AG20443 (cell line): ENCODE measurements around the gene SPP1.
"Not testable (repeated sequence)": the region's sequence is repeated elsewhere in the genome, so short reads cannot be mapped to it uniquely, and the experiment has no call there.

Source experiments
- DNase-seq: peaks from one replicate; pipeline ENCODE4 v3.0.0; 2012; ENCODE audit warnings: low spot score, mixed read lengths

SPP1 gene

DNA sequence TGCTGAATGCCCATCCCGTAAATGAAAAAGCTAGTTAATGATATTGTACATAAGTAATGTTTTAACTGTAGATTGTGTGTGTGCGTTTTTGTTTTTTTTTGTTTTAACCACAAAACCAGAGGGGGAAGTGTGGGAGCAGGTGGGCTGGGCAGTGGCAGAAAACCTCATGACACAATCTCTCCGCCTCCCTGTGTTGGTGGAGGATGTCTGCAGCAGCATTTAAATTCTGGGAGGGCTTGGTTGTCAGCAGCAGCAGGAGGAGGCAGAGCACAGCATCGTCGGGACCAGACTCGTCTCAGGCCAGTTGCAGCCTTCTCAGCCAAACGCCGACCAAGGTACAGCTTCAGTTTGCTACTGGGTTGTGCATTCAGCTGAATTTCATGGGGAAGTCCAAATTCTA lies at the start of gene SPP1:
TSS of gene SPP1 (plus strand) at position 249 of the 400 bp plus-strand sequence. CDS start 1,182 bp downstream, outside the sequence.
- DNase-seq = peak; percentile 22

DNA sequence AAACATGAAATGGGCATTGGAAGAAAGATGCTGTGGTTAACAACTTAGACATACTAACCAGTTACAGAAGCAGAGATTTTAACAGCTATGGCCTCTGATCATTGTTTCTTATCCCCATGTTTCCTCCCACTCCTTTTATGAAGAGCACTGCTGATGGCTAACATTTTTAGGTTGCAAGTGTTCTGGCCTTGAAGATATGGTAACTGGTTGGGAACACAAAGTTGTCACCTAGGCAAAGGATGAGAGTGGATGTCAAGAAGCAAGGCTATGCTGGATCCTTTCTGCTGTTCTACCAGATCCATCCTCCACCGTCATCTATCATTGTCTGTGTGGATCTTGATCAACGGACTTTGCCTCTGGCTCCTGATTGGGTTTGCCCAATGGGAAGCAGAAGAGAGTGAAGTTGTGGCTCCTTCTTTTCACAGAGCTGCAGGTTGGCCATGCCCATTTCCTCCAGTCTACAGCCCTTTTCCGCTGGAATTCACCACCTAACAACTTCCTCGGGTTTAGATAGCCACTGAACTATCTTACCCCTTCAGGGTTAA lies 48.9 kb upstream of the SPP1 start:
- DNase-seq = no peak

DNA sequence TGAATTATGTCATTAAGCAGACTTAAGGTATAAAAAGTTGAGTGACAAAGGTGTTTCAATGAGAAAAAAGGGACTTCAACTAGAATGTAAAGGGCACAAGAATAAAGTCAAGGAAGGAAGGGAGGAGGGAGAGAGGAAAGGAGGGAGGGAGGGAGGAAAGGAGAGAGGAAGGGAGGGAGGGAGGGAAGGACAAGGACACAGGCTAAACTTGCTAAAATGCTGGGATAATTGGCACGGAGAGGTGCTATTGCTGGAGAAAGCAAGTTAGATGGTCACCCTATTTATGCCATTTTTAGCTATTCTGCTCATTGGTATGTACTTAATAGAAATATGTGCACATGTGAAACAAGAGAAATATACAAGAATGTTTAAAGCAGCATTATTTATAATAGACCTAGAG lies 44.9 kb upstream of the SPP1 start:
- no peak for DNase-seq

DNA sequence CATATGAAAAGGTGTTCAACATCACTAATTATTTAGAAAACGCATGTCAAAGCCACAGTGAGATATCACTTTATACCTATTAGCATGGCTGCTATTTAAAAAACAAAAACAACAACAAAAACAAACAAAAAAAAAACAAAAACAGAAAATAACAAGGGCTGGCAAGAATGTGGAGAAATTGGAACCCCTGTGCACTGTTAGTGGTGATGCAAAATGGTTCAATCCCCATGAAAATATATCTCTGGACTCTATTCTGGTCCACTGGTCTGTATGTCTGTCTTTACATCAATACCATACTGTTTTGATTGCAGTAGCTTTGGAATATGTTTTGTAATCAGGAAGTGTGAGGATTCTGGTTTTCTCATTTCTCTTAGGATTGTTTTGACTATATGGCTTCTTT lies 43.6 kb upstream of the SPP1 start:
- DNase-seq = no peak

DNA sequence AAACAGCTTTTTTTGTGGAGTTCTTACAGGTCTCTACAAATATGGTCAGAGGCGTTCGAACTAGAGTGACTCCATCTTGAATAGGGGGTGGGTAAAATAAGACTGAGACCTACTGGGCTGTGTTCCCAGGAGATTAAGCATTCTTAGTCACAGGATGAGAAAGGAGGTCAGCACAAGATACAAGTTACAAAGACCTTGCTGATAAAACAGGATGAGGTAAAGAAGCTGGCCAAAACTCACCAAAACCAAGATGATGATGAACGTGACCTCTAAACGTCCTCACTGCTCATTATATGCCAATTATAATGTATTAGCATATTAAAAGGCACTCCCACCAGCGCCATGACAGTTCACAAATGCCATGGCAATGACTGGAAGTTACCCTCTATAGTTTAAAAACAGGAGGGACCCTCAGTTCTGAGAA lies 42.8 kb upstream of the SPP1 start:
- DNase-seq = no peak

DNA sequence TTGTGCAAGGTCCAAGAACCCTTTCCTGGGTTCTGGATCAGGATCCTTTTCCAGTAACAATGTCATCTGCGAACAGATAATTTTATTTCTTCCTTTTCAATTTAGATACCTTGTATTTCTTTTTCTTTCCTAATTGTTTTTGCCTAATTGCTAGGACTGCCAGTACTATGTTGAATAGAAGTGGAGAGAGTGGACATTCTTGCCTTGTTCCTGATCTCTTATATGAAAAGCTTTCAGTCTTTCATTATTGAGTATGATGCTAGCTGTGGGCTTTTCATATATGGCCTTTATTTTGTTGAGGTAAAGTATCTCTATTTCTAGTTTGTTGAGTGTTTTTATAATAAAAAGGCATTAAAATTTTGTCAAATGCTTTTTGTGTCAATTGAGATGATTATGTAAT lies 42.2 kb upstream of the SPP1 start:
- no peak for DNase-seq

DNA sequence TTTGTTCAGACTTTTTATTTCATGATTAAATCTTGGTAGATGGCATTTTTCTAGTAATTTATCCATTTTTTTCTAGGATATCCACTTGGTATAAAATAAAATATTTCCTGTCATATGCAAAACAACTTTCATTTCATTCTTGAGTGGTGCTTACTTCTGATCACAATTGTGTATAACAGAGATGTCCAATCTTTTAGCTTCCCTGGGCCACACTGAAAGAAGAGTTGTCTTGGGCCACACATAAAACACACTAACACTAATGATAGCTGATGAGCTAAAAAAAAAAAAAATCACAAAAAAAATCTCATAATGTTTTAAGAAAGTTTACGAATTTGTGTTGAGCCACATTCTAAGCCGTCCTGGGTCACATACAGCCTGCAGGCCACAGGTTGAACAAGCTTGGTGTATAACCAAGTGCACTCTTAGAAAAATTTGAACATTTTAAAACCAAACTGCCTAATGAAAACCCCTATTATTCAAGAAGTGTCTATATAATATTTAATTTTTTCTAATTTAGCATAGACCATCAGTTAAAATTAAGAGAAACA lies 41.3 kb upstream of the SPP1 start:
- DNase-seq = no peak

DNA sequence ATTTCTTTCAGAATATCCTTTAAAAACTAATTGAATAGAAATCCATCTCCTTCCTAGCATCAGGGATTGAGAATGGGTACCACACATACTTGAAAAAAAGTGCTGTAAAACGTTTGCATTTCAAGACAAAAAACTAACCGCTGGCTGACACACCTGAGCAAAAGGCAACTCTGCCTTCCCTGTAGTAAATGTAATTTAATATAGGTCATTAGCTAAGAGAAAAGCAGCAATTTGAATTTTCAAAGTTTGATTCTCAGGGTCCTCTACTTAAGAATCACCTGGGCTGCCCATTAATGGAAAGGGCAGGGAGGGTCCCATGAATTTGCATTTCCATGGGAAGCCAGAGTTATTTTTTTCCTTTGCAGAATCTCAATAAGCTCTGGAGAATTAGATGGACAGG lies 40.5 kb upstream of the SPP1 start:
- no peak for DNase-seq

DNA sequence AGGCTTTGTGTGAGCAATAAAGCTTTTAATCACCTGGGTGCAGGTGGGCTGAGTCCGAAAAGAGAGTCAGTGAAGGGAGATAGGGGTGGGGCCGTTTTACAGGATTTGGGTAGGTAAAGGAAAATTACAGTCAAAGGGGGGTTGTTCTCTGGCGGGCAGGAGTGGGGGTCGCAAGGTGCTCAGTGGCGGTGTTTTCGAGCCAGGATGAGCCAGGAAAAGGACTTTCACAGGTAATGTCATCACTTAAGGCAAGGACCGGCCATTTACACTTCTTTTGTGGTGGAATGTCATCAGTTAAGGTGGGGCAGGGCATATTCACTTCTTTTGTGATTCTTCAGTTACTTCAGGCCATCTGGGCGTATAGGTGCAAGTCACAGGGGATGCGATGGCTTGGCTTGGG lies 39.6 kb upstream of the SPP1 start:
- not testable (repeated sequence) for DNase-seq

DNA sequence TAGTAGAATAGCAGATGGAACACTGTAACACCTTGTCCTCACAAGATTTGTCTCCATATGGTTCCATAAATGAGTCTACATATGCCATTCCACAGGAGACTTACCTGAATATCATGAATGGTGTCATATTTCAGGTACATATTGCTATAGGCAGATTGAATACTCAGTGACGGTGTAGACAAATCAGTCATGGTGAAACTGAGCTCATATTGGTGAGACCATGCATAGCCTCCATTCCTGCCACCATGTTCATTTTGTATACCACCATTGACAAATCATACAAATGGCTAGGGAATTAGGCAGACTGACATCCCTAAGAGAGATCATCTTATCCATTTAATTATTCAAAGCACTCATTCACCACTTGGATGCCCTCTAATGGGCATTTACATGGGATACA lies 38.0 kb upstream of the SPP1 start:
- no peak for DNase-seq

DNA sequence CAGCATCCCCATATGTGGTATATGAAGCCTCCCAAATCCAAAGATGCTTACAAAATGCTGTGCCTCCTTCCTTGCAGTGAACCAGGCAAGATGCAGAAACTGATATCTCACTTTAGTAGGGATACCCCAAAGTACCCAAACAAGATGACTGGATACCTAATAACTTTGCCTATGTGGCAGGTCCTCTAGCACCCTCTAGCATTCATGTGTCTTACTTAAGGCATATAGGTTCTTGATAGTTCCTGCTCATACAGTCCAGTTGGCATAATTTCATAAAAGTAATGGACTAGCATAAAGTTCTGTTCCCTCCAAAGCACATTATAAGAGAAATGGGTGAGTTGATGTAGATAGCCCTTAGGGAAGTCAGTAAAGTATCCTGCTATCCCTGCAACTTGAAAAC lies 36.8 kb upstream of the SPP1 start:
- DNase-seq = no peak

DNA sequence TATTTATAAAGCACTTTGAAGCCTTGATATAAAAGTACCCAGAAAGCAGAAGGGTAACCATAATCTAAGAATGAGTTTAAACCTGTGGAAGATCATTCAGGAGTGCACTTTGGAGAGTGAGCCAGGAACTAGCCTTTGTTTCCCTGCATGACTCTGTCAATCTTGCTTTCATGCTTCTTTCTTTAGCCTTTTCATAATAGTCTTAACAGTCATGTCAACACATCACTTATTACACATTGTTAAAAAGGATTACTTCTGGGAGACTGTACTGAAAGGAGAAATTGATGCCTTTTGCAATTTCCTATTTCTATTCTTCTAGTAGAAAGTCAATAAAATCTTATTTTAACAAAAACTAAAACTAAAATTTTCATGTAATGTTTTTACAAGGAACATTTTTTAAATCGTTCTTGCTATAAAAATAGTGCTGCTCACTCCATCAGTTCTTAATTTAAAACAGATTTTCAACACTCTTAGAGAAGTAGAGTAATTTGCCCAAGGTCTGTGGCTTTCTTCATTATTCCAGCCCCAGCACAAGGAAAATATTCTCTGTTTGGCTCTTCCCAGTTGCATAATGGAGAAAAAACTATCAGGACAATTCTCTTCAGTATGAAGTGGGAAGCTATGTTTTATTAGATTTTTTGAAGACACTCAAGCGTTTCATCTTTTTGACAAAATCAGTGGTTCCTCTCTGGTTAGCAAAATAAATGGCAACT lies 35.4 kb upstream of the SPP1 start:
- no peak for DNase-seq

DNA sequence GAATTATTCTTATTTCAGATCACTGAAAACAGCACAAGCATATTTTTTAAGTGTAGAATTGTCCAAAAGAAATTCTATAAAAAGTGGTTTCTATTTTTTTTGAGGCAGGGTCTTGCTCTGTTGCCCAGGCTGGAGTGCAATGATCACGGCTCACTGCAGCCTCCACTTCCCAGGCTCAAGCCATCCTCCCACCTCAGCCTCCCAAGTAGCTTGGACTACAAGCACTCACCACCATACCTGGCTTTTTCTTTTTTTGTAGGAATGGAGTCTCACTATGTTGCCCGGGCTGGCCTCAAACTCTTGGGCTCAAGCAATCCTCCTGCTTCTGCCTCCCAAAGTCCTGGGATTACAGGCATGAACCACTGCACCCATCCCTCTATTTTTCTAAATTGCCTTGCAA lies 34.7 kb upstream of the SPP1 start:
- DNase-seq = not testable (repeated sequence)

DNA sequence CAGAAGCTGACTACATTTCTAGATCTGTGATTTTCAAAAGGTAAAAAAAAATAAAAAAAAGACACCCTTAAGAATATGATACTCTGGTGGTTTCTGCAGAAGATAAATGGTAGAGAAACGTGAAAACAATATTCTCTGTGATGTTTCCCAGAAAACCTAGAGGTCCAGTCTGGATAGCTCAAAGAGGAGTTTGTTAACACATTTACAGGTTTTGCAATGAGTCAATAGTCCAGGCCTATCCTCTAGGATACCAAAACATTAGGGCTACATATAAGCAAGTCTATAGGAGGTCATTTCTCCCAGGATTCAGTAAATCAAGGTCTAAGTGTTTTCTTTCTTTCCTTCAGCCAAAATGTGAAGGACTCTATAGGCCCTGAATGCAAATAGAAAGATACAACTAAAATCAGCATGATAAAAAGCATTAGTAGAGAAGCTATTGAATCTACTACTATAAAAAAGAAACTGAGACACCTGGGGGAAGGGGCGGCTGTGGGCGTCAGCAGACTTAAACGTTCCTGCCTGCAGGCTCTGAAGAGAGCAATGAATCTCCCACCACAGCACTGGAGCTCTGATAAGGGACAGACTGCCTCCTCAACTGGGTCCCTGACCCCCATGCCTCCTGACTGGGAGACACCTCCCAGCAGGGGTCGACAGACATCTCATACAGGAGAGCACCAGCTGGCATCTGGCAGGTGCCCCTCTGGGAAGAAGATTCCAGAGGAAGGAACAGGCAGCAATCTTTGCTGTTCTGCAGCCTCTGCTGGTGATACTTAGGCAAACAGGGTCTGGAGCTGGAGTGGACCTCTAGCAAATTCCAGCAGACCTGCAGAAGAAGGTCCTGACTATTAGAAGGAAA lies 33.7 kb upstream of the SPP1 start:
- DNase-seq = no peak

DNA sequence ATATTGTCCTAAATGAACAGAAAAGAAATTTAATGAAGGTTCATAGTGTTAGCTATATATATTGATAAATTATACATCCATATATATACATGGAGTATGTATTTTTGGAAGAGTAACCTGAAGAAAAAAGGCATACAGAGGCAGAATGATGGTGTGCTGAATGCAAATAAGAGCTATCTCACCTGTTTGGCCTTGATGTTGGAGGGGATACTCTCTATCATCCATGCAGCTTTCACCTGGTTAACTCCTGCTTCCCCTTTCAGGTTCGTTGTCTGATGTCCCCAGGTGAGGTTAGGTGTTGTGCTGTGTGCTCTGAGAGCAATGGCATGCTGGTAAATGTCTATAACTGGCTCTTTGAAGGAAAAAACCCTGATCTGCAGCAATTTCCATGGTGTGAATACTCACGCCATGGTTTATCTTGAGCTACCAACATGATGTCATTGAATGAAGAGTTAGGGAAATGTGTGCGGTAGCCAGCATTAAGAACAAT lies 31.8 kb upstream of the SPP1 start:
- no peak for DNase-seq

DNA sequence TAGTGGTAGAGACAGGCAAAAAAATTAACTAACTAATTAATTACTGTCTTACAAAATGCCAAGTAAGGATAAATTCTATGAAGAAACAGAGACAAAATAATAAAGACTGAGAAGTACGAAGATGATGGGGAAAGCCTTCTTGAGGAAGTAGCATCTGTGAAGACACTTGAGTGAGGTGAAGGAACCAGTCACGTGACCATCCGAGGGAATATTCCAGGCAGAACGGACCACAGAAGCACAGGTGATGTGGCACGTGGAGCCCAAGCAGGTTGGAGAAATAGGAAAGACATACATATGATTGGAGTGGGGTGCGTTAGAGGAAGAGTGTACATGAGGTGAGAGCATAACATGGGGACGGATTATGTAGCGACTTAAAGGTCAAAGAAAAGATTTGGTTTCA lies 30.5 kb upstream of the SPP1 start:
- no peak for DNase-seq

DNA sequence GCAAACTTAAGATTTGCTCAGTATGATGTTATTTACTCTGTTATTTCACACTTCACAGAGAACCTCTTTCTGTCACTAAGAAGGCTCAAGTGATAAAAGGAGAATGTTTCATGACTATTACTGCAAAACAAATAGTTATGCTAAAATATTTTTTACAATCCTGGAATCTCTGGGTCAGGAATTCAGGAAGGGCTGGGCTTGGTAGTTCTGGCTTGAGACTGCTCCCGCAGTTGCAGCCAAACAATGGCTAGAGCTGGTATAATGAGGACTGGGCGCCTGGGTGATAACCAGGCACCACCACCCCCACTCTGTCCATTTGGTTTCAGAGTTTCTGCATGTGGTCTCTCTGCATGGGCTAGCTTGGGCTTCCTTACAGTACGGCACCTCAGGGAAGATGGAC lies 28.7 kb upstream of the SPP1 start:
- DNase-seq = no peak

DNA sequence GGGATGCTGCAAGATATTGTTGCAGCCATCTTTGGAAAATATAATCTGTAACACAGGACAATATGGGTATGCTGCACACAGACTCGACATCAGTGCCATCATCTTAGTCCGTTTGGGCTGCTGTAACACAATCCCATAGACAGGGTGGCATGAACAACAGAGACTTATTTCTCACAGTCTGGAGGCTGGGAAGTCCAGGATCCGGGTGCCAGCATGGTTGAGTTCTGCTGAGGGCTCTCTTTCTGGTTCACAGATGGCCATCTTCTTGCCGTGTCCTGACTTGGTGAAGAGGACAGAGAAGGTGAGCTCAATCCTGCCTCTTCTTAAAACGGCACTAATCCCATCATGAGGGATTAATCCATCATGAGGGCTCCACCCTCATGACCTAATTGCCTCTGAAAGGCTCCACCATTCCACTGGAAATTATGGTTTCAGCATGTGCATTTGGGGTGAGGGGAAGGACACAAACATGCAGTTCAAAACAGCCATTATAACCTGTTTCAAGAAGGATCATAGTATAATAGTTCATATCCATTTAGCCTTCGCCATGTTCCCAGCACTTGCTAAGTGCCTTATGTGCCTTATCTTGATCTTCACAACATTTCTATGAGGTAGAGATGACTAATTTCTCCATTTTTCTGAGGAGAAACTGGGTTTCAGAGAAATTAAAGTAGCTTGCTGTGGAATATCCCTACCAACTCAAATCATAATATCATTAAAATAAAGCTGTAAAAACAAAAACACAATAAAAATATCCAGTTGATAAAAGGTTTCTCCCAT lies 27.9 kb upstream of the SPP1 start:
- no peak for DNase-seq

DNA sequence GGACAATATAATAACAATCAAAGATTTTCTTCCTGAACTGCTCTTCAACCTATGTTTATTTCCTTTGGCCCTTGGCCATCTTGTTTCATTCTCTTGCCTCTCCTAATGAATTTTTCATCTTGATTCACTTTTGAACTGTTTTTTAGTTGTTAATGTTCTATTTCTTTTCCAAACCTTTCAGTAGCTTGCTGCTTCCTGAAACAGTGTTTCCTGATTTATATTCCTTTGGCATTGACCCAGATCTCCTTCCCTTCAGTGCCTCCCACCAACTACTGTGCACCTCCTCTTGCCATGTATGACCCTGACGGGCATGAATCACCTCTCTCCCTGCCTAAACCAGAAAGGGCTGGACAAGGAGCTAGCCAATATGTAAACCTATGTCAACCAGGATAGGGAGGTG lies 25.6 kb upstream of the SPP1 start:
- DNase-seq = no peak

DNA sequence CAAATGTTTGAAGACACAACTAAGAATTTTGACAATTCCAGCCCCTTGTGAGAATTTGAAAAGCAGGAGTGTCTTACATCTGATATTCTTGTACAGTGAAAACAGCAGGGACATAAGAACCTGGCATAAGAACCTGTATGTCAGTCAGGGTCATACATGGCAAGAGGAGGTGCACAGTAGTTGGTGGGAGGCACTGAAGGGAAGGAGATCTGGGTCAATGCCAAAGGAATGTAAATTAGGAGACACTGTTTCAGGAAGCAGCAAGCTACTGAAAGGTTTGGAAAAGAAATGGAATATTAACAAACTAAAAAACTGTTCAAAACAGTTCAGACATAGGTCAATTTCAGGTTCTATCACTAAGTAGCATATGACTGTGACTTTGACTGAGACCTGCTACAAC lies 25.0 kb upstream of the SPP1 start:
- DNase-seq = no peak

DNA sequence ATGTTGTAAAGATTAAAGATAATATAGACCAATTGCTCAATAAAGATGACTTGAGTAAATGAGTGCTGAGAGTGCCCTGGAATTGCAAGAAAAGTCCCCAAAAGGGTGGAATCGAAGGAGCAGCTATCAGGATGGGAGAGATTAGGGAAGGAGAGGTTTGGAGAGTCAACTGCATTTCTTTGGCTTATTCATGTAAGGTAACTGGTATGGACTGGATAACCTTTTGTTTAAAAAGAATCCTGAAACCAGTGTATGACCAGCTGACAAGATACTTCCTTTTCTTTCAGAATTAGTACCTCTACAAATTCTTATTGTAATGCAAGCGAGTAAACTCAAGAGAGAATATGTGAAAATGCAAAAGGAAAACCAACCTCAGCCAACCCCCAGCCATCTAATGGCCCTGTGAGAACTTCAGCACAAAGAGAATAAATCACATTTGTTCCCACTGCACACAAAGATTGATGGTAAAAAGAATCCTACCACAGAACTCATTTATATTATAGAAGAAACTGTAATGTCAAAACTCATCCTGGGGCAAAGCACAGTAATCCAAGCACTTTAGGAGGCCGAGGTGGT lies 24.5 kb upstream of the SPP1 start:
- DNase-seq = no peak

DNA sequence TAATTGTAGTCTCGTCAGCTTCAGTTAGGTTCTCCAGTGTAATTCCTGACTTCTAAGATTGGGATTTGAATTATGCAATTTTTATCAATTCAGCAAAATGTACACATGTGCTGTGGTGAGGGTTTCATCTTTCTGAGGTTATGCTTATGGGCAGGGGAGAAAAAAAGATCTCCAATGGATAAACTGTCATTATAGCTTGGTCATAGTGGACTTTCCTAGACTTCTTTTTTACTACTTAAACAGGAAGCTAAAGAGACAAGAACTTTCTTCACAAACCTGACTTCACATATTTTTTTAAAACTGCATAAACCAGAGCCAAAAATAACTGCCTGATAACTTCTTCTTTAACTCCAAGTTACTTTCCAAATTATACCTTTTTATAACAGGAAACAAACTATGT lies 21.7 kb upstream of the SPP1 start:
- no peak for DNase-seq
